Astrocyte of the spinal cord (primary cell): ENCODE measurements around the gene FLVCR2.

ENCODE experiments used
- DNase-seq: peaks from one replicate; pipeline ENCODE4 v3.0.0; 2011; ENCODE audit warnings: low read depth, low spot score
- H3K4me3 ChIP-seq: 2 replicates; pipeline ENCODE4 v1.5.1; 2011; ENCODE audit warnings: low read depth, mild to moderate bottlenecking, low read length, moderate library complexity
- CTCF ChIP-seq: IDR thresholded peaks from 2 replicates; pipeline ENCODE4 v1.5.1; 2012; ENCODE audit warnings: low read depth, mild to moderate bottlenecking, low read length, inconsistent platforms
- in situ Hi-C: cut with HindIII; loops from 2 replicates; pipeline ENCODE4 v1.10.0; 2017; ENCODE audit warnings: low sequenced_read_pairs

The FLVCR2 gene

GRCh38 chr14:75568791-75569190 lies 9.6 kb upstream of the FLVCR2 start:
- in situ Hi-C loops, result no loop called here
- no peak for DNase-seq
- TF ChIP-seq CTCF, result no peak
- no peak overlapping the region for H3K4me3 ChIP-seq

- no peak for TF ChIP-seq CTCF
- DNase-seq, result no peak
- in situ Hi-C loops, result no loop called here
- H3K4me3 ChIP-seq, result no peak overlapping the region
Observed at GRCh38 chr14:75570797-75571196, 7.6 kb upstream of the FLVCR2 start.

- no peak overlapping the region for H3K4me3 ChIP-seq
- no peak for DNase-seq
- no peak for TF ChIP-seq CTCF
- in situ Hi-C loops, result no loop called here
Observed at GRCh38 chr14:75572104-75572503, 6.3 kb upstream of the FLVCR2 start.

- no peak for DNase-seq
- in situ Hi-C loops, result no loop called here
- TF ChIP-seq CTCF, result no peak
- H3K4me3 ChIP-seq, result no peak overlapping the region
Observed at GRCh38 chr14:75577090-75577489, 1.3 kb upstream of the FLVCR2 start.

- peak; percentile 80 for TF ChIP-seq CTCF
- DNase-seq, result peak; percentile 85
- peak overlapping the region; percentile 67 for H3K4me3 ChIP-seq
- in situ Hi-C loops, result no loop called here
Observed at GRCh38 chr14:75577729-75578101, 705 bp upstream of the FLVCR2 start.

GRCh38 chr14:75578786-75579337 lies 442 bp downstream of the FLVCR2 start:
- in situ Hi-C loops, result no loop called here
- H3K4me3 ChIP-seq, result peak overlapping the region; percentile 67
- peak; percentile 40 for TF ChIP-seq CTCF
- no peak for DNase-seq
